ENCODE results near the gene PDE11A.
"Not testable (repeated sequence)": the region's sequence is repeated elsewhere in the genome, so short reads cannot be mapped to it uniquely, and the experiment has no call there.

Gene PDE11A

GRCh38 chr2:177812713-177813396, 259.7 kb downstream of the PDE11A start:
- Histone ChIP-seq H3K4me3 (ENCODE audit: low read length) (no peak overlapping the region), H3K27ac (ENCODE audit: low read depth, low read length) (no peak overlapping the region), H3K36me3 (ENCODE audit: control insufficient read depth, insufficient read depth, low read length) (no peaks in the 10 kb centered on the region), H3K9ac (ENCODE audit: low read length) (no peak overlapping the region), H3K4me1 (ENCODE audit: control insufficient read depth, insufficient read depth, low read length) (no peaks in the 10 kb centered on the region), H3K27me3 (ENCODE audit: control insufficient read depth, insufficient read depth, low read length) (no peaks in the 10 kb centered on the region)

DNA sequence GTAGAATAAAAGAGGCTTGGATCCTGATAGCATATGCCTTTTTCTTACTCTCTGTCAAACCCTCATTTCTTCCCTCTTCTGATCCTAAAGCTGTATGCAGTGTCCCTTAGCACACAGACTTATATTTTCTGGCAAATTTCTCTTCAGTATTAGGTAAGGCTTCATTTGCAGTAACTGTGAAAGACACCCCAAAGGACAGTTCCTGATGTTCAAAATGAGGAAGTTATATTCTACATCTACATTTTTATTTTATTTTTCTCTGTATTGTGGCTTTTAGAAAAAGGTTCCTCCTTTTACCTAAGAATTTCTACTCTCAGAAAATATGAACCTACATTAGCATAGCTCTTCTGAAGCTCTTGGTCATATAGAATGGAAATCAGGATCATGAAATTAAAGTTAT, 261.7 kb downstream of the PDE11A start:
- H3K27ac ChIP-seq (ENCODE audit: low read depth, low read length), result no peak overlapping the region
- H3K9ac ChIP-seq (ENCODE audit: low read length), result no peak overlapping the region
- H3K36me3 ChIP-seq (ENCODE audit: control insufficient read depth, insufficient read depth, low read length), result no peaks in the 10 kb centered on the region
- H3K27me3 ChIP-seq (ENCODE audit: control insufficient read depth, insufficient read depth, low read length), result no peaks in the 10 kb centered on the region
- H3K4me3 ChIP-seq (ENCODE audit: low read length), result no peak overlapping the region
- H3K4me1 ChIP-seq (ENCODE audit: control insufficient read depth, insufficient read depth, low read length), result no peaks in the 10 kb centered on the region

DNA sequence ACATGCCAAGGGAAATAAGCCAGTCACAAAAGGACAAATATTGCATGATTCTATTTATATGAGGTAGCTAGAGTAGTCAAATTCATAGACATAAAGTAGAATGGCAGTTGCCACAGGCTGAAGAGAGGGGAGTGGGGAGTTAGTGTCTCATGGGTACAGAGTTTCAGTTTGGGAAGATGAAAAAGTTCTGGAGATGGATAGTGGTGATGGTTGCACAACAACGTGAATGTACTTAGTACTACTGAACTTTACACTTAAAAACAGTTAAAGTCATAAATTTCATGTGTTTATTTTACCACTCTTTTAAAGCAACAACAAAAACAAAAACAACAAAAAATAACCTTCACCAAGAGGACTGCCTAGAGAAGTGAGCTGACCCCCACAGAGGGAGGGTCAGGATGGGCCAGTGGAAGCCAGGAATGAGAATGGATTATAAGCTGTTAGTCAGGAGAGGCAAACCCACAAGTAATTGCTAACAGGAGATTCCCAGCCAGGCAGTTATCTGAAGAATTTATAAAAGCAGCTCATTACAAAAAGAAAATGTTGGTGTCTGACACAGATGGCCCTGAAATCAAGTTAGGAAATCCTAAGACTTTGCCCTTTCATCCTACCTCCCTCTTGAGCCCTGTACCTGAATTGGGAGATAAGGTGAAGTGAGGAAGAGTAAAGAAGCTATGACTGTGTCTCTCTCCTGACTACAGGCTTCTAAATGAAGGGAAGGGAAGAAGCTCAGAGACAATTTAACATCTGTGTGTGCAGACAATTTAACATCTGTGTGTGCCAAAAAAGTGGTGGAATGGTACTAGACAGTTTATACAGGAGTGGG, 263.4 kb downstream of the PDE11A start:
- Histone ChIP-seq H3K36me3 (ENCODE audit: control insufficient read depth, insufficient read depth, low read length) (no peaks in the 10 kb centered on the region), H3K4me3 (ENCODE audit: low read length) (no peak overlapping the region), H3K4me1 (ENCODE audit: control insufficient read depth, insufficient read depth, low read length) (no peaks in the 10 kb centered on the region), H3K9ac (ENCODE audit: low read length) (no peak overlapping the region), H3K27me3 (ENCODE audit: control insufficient read depth, insufficient read depth, low read length) (no peaks in the 10 kb centered on the region), H3K27ac (ENCODE audit: low read depth, low read length) (no peak overlapping the region)

DNA sequence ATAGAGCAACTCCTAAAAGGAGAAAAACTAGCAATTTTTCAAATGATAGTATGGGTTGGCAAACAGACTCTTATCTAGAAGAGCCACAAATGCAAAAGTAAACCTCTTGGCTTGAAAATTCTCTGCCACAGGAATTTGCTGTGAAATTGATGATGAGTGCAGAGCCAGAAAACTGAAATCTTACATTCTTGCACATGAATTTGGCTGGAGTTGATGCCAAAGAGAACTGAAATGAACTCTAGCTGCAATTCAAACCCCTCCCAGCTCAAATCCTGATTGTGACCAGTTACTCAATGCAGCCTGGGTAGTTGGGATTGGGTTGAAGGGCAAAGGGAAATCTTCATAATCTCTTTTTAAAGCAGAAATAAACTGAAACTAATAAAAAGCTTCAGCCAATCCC, 266.6 kb downstream of the PDE11A start:
- no peak overlapping the region for H3K27ac ChIP-seq (ENCODE audit: low read depth, low read length)
- no peak overlapping the region for H3K9ac ChIP-seq (ENCODE audit: low read length)
- H3K4me3 ChIP-seq (ENCODE audit: low read length), result no peak overlapping the region
- no peaks in the 10 kb centered on the region for H3K27me3 ChIP-seq (ENCODE audit: control insufficient read depth, insufficient read depth, low read length)
- H3K4me1 ChIP-seq (ENCODE audit: control insufficient read depth, insufficient read depth, low read length), result no peaks in the 10 kb centered on the region
- H3K36me3 ChIP-seq (ENCODE audit: control insufficient read depth, insufficient read depth, low read length), result no peaks in the 10 kb centered on the region

DNA sequence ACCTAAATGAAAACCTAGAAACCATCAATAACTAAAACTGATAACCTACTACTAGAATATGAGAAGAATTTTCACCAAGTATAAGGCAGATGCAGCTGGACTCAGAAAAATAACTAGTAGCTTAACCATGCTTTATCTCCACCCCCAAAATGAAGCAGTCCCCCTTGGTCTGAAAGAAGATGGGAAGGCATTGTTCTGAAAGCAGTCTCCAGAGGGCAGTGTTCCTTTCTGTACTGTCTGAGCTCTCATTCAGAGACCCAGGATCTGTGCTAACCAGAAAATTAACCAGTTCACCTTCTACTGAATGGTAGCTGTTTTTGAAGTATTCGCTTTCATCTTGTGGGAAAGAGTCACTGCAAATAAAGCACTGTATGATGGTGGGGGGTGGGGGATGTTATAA, 273.0 kb downstream of the PDE11A start:
- H3K27ac ChIP-seq (ENCODE audit: low read depth, low read length), result no peak overlapping the region

GRCh38 chr2:177797808-177798207, 274.8 kb downstream of the PDE11A start:
- Histone ChIP-seq H3K27ac (ENCODE audit: low read depth, low read length) (no peak overlapping the region), H3K4me3 (ENCODE audit: low read length) (no peak overlapping the region), H3K4me1 (ENCODE audit: control insufficient read depth, insufficient read depth, low read length) (no peaks in the 10 kb centered on the region), H3K27me3 (ENCODE audit: control insufficient read depth, insufficient read depth, low read length) (no peaks in the 10 kb centered on the region), H3K36me3 (ENCODE audit: control insufficient read depth, insufficient read depth, low read length) (no peaks in the 10 kb centered on the region), H3K9ac (ENCODE audit: low read length) (no peak overlapping the region)

More for the DNA sequence above, 273.0 kb downstream of the PDE11A start:
- H3K9ac ChIP-seq (ENCODE audit: low read length), result no peak overlapping the region
- no peak overlapping the region for H3K4me3 ChIP-seq (ENCODE audit: low read length)
- H3K36me3 ChIP-seq (ENCODE audit: control insufficient read depth, insufficient read depth, low read length), result no peaks in the 10 kb centered on the region
- H3K4me1 ChIP-seq (ENCODE audit: control insufficient read depth, insufficient read depth, low read length), result no peaks in the 10 kb centered on the region
- H3K27me3 ChIP-seq (ENCODE audit: control insufficient read depth, insufficient read depth, low read length), result no peaks in the 10 kb centered on the region

DNA sequence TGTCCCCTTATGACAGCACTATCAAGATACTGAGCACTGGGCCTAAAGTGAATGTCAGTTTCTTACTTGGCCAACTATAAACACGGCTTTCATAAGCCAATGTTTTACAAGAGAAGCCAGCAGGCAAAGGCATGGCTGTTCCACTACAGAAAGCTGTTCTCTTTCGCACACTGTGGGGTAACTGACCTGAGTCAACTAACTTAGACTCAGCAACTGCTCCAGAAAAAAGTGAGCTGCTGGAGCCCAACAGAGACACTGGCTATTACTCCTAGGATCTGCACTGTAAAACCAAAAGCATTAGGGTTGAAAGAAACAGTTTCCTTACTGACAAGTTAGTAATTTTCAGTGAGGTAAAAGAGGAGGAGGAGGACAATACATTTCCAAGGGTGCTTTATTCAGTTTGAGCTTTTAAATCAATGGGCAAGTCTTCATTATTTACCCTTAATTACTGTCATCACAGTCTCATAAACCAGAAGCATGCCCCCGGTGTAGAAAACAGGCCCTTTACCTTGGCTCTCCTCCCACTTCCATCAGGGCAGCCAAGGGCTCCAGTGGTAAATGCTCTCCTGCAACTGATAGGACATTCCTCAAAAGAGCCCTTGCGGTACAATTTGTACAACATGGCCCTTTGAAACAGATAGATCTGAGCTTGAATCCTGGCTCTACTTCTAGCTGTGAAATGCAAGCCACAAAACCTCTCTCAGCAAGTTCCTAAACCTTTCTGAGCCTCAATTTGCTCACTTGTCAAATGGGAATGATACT, 275.7 kb downstream of the PDE11A start:
- H3K4me3 ChIP-seq (ENCODE audit: low read length), result no peak overlapping the region
- H3K4me1 ChIP-seq (ENCODE audit: control insufficient read depth, insufficient read depth, low read length), result no peaks in the 10 kb centered on the region
- H3K9ac ChIP-seq (ENCODE audit: low read length), result no peak overlapping the region
- no peak overlapping the region for H3K27ac ChIP-seq (ENCODE audit: low read depth, low read length)
- H3K27me3 ChIP-seq (ENCODE audit: control insufficient read depth, insufficient read depth, low read length), result no peaks in the 10 kb centered on the region
- H3K36me3 ChIP-seq (ENCODE audit: control insufficient read depth, insufficient read depth, low read length), result no peaks in the 10 kb centered on the region

GRCh38 chr2:177796011-177796410, 276.6 kb downstream of the PDE11A start:
- H3K4me3 ChIP-seq (ENCODE audit: low read length), result no peak overlapping the region
- H3K36me3 ChIP-seq (ENCODE audit: control insufficient read depth, insufficient read depth, low read length), result no peaks in the 10 kb centered on the region
- no peak overlapping the region for H3K27ac ChIP-seq (ENCODE audit: low read depth, low read length)
- H3K4me1 ChIP-seq (ENCODE audit: control insufficient read depth, insufficient read depth, low read length), result no peaks in the 10 kb centered on the region
- H3K9ac ChIP-seq (ENCODE audit: low read length), result no peak overlapping the region
- no peaks in the 10 kb centered on the region for H3K27me3 ChIP-seq (ENCODE audit: control insufficient read depth, insufficient read depth, low read length)

DNA sequence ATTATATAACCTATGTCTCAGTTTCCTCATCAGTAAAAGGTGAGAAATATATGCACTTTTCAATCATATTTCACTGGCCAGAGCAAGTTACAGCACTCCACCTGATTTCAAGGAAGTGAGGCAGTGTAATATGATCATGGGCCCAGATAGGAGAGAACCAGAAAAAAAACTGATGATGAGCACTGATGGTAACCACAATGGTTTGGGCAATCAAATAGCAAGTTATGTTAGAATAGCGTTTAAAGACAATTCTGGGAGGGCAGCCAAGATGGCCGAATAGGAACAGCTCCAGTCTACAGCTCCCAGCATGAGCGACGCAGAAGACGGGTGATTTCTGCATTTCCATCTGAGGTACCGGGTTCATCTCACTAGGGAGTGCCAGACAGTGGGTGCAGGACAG, 287.4 kb downstream of the PDE11A start:
- H3K4me3 ChIP-seq (ENCODE audit: low read length); H3K27ac ChIP-seq (ENCODE audit: low read depth, low read length); H3K9ac ChIP-seq (ENCODE audit: low read length); H3K27me3 ChIP-seq (ENCODE audit: control insufficient read depth, insufficient read depth, low read length); H3K36me3 ChIP-seq (ENCODE audit: control insufficient read depth, insufficient read depth, low read length); H3K4me1 ChIP-seq (ENCODE audit: control insufficient read depth, insufficient read depth, low read length): not testable (repeated sequence)

GRCh38 chr2:177784745-177785067, 287.9 kb downstream of the PDE11A start:
- peaks cover 7% of the 10 kb centered on the region for H3K4me1 ChIP-seq (ENCODE audit: control insufficient read depth, insufficient read depth, low read length)
- H3K9ac ChIP-seq (ENCODE audit: low read length), result no peak overlapping the region
- no peaks in the 10 kb centered on the region for H3K36me3 ChIP-seq (ENCODE audit: control insufficient read depth, insufficient read depth, low read length)
- H3K27me3 ChIP-seq (ENCODE audit: control insufficient read depth, insufficient read depth, low read length), result no peaks in the 10 kb centered on the region
- H3K4me3 ChIP-seq (ENCODE audit: low read length), result no peak overlapping the region
- H3K27ac ChIP-seq (ENCODE audit: low read depth, low read length), result no peak overlapping the region

- peak overlapping the region; percentile 46 for H3K4me3 ChIP-seq (ENCODE audit: low read length)
- H3K36me3 ChIP-seq (ENCODE audit: control insufficient read depth, insufficient read depth, low read length), result no peaks in the 10 kb centered on the region
- peaks cover 7% of the 10 kb centered on the region for H3K4me1 ChIP-seq (ENCODE audit: control insufficient read depth, insufficient read depth, low read length)
- H3K27me3 ChIP-seq (ENCODE audit: control insufficient read depth, insufficient read depth, low read length), result no peaks in the 10 kb centered on the region
- no peak overlapping the region for H3K27ac ChIP-seq (ENCODE audit: low read depth, low read length)
- H3K9ac ChIP-seq (ENCODE audit: low read length), result no peak overlapping the region
Observed at GRCh38 chr2:177783835-177784744, 288.5 kb downstream of the PDE11A start.

DNA sequence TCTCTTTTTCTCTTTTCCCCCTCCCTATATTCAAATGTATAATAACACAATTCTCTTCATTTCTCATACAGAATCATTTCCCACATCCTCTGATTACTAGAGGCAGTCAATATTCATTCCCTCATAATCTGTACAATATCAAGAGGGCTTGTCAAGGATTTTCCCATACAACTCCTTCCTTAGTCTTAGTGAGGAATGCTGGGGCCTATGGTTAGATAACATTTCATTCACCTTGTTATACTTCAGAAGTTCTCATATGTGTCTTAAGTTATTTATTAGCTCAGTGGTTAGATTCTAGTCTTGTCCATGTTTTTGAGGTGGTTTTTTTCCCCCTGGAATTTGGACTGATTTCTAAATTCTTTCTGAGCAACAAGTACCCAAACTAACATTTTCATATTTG, 289.5 kb downstream of the PDE11A start:
- Histone ChIP-seq H3K36me3 (ENCODE audit: control insufficient read depth, insufficient read depth, low read length) (no peaks in the 10 kb centered on the region), H3K4me1 (ENCODE audit: control insufficient read depth, insufficient read depth, low read length) (peaks cover 7% of the 10 kb centered on the region), H3K27ac (ENCODE audit: low read depth, low read length) (no peak overlapping the region), H3K27me3 (ENCODE audit: control insufficient read depth, insufficient read depth, low read length) (no peaks in the 10 kb centered on the region), H3K9ac (ENCODE audit: low read length) (no peak overlapping the region), H3K4me3 (ENCODE audit: low read length) (no peak overlapping the region)

Measured in rectal smooth muscle tissue (tissue), 1 donor.